HG03280 (cell line): ENCODE results near the gene SNRNP25.

Experiments
- ATAC-seq: cut with Tn5 transposase; IDR thresholded peaks from one replicate; pipeline ENCODE4 v1.9.1; 2021; ENCODE audit warnings: mild to moderate bottlenecking, moderate library complexity; ENCODE audit not compliant: unreplicated experiment

SNRNP25 gene

DNA sequence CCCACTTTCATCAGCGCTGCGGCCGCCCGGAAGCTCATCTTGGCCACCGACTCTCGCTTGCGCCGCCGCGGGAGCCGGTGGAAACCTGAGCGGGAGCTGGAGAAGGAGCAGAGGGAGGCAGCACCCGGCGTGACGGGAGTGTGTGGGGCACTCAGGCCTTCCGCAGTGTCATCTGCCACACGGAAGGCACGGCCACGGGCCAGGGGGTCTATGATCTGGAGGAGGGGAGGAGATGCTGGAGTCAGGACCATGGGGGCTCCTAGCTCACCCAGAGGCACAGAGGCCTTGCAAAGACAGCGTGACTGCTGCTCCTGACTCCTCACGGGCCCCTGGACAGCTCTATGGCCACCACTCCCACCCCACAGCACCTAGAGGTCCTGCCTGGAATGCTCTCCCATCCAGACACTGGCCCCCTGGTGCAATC is 9.4 kb downstream of the SNRNP25 start:
- no peak for ATAC-seq

GRCh38 chr16:63466-63865 is 9.8 kb downstream of the SNRNP25 start:
- no peak for ATAC-seq

GRCh38 chr16:63998-64913 is 10.6 kb downstream of the SNRNP25 start:
- ATAC-seq: no peak

- ATAC-seq: no peak
Measured at GRCh38 chr16:64914-65255, 11.3 kb downstream of the SNRNP25 start.

DNA sequence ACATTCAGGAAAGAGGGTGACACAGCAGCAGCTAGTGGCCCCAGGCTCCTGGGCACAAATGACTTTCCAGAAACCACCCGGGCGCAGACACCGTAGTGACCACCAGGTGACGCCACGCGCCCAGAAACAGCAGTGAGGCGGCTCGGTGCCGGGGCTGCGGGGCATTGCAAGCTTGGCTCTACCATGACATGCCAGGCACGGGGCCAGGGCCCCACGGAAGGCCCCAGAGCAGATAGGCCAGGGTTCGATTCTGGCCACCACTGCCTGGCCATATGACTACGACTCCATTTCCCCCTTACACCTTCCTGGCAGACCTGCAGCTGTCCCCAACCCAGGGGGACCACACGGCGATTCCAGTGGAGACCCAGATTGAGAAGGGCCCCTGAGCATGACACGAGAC is 12.1 kb downstream of the SNRNP25 start:
- no peak for ATAC-seq

- no peak for ATAC-seq
Measured at GRCh38 chr16:66309-67182, 12.9 kb downstream of the SNRNP25 start.

GRCh38 chr16:67183-67791 is 13.7 kb downstream of the SNRNP25 start:
- ATAC-seq: no peak

GRCh38 chr16:67884-68789 is 14.5 kb downstream of the SNRNP25 start:
- ATAC-seq: no peak

- no peak for ATAC-seq
Measured at GRCh38 chr16:69181-69580, 15.6 kb downstream of the SNRNP25 start.

GRCh38 chr16:71210-71539 is 17.5 kb downstream of the SNRNP25 start:
- no peak for ATAC-seq

DNA sequence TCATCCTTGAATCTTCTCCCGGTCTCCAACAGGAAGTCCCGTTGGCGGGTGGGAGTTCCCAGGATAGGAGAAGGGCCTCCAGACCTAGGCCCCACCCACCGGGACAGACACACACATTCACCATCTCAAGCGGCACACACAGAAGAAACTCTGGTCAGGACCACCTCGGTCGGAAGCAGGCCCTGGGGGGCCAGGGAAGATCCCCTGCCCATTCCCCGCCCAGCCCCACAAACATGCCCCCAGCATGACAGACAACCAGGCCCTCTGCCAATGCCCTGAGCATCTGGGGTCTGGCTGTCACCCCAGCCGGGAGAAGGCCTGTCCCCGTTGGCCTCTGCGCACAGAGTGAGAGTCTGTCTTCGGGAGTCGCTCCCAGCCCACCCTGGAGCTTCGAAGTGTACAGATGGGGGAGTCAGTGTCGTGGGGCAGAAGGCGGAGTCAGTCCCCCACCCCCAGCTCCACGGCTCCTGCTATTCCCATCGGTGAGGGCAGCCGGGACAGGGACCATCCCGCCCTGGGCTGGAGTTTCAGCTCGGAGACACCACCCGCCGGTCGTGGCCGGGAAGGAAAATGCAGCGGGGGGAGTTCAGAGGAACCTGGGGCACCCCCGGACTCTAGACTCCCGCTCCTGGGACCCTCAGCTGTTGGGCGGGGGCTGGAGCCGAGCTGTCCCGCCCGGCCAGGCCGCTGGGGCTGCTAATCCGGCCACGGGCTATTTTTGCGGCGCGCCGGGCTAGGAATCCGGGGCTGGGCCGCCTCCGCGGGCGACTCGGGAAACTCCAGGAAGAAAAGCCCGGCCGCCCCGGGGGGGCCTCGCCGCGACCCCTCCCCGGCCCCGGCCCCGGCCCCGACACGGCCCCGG is 18.1 kb downstream of the SNRNP25 start:
- no peak for ATAC-seq

DNA sequence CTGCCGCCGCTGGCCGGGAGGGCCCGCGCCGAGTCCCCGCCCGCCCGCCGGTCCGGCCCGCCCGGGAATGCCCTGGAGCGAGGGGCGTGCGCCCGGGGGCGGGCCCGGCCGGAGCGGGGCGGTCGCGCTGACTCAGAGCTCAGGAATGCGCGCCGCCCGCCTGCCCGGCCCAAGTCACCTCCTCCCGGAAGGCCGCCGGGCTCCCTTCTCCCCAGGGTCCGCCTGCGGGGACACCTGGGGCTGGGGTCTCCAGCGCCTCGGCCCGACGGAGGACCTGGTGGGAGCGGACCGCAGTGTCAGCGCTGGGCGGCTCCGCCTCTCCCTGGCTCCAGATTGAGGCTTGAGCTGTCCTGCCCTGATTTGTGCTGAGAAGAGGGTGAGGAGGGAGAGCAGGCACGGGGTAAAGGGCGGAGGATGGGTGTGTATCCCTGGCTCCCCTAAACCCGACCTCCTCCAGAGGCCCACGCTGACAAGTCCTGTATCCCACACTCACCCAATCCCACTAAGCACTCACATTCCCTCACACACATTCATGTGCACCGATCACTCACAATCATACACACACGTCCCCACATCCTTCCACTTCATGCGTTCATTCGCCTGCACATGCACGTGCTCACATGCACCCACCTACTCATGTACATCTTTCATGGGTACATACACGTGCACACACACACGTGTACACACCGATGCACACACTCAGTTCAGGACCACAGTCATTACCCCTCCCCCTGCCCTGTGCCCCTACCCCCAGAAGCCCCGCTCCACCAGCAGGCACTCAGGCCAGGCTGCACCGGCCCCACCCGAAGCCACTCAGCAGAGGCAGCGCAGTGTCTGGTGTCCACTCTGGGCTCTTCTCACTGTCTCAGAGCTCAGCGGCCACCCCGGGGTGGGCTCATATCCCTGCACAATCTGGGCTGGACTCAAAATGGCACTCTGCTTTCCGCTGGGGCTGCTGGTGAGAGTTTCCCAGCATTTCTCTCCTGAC is 19.2 kb downstream of the SNRNP25 start, which contains the start of gene RHBDF1:
RHBDF1 (minus strand) TSS at position 71 of the 988 bp plus-strand sequence. CDS start 7,616 bp downstream, outside the sequence.
- ATAC-seq: no peak

DNA sequence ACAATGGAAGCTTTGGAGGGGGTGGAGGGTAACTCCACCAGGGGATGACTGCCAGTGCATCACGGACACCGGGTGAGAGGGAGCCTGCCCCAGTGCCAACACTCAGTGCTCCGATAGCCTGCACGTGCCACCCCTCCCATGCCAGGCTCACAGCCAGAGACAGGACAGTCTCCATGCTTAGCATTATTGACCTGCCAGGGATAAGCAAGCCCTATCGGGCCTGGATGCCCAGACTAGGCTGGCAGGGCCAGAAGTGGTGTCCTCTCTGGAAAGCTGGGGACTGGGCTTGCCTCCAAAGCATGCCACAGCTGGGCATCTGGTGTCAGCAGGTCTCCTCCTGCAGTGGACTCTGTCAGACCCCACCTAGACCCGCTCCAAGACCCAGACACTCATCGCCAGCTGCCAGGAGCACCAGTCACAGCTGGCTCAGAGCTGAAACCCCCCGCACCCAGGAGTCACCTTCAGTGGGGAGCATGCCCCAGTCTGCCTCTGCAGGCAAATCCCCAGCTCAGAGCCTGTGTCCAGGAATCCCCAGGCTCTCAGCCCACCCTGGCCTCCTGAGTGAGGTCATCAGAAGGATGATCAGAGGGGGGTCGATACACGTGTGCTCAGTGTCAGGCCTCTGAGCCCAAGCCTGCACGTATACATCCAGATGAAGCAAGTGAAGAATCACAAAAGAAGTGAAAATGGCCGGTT is 20.6 kb downstream of the SNRNP25 start:
- no peak for ATAC-seq

- ATAC-seq: no peak
Measured at GRCh38 chr16:74747-75334, 21.2 kb downstream of the SNRNP25 start.

DNA sequence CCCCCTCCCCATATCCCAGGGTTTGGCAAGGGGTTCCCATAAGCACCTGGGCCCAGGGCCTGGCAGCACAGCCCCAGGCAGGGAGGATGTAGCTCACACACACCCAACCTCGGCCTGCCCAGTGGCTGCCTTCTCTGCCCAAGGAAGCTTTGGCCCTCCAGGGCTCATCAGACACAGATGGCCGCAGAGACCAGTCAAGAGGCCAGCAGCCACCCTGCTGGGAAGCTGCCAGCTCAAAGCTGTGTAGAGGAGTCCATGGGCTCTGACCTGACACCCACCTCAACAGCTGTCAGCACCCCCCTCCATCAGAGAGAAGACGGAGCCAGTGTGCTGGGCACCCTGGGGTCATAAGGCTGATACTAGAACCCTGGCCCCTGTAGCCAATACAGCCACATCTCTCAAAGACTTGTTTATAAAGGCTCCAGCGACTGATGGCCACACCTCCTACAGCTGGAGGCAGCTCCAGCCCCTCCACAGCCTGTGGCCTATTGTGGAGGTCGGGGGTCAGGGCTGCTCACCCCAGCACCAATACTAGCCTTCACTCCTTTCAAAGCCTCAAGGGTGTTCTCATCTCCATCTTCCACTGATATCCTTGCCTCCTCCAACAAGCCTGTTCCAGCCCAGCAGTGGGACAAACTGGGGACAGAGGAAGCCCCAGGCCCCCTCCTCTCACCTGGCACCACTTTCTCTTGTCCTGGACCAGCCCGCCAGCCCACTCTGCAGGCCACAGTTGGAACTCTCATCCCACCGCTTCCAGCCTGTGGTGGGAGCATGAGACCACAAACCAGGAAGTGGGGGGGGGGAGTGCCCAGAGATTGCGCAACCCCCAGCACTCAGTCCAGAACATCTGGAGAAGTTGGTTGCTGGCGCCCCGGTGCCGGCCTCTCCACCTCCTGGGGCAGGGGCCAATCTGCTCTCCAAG is 22.2 kb downstream of the SNRNP25 start:
- no peak for ATAC-seq

GRCh38 chr16:76535-77272 is 23.1 kb downstream of the SNRNP25 start:
- no peak for ATAC-seq
